Ovary (tissue), 9 donors: ENCODE measurements around the gene DHRS1. TPM values are rescaled to one million over a fixed set of nuclear protein-coding genes. Genes with fewer than 3 reads are reported as not detected.
A peak's percentile ranks its signal among the peaks of the same experiment; 100 is the strongest.

Source experiments
- DNase-seq, 5 donors: peaks; one replicate each; pipeline ENCODE4 v3.0.0-alpha.2; 2019 to 2020
- H3K27ac ChIP-seq, 2 donors: fragments of 200-600 bp; one replicate each; pipeline versions ENCODE4 v1.5.1 to v1.8.0; 2019 to 2022
- H3K27me3 ChIP-seq: fragments of 200-600 bp; one replicate; pipeline ENCODE4 v1.8.0; 2022
- H3K36me3 ChIP-seq: fragments of 200-600 bp; sonication (generic); one replicate; pipeline ENCODE4 v1.5.1; 2019
- H3K4me1 ChIP-seq: one replicate; pipeline ENCODE4 v1.8.1; 2013; ENCODE audit warnings: mild to moderate bottlenecking, moderate library complexity; ENCODE audit not compliant: insufficient read depth
- H3K4me3 ChIP-seq: fragments of 200-600 bp; sonication (generic); one replicate; pipeline ENCODE4 v1.5.1; 2017
- H3K9me3 ChIP-seq, 2 donors: fragments of 200-600 bp in 1 of 2; sonication (generic) in 1 of 2; one replicate each; pipeline versions ENCODE4 v1.5.1 to v1.8.1; 2013 to 2019; ENCODE audit warnings: mild to moderate bottlenecking in 1 of 2, moderate library complexity in 1 of 2
- EP300 ChIP-seq: sonication (generic); formaldehyde crosslinking; IDR thresholded peaks from one replicate; pipeline ENCODE4 v1.6.1; 2017; ENCODE audit warnings: antibody characterized with exemption
- POLR2A ChIP-seq: fragments of 450-650 bp; IDR thresholded peaks from one replicate; pipeline ENCODE4 v1.6.1; 2017; ENCODE audit warnings: antibody characterized with exemption, mild to moderate bottlenecking, moderate library complexity
- WGBS, 3 donors: extraction: QIAGEN DNeasy Blood & Tissue Kit in 1 of 3; methylation state at CpG; one replicate each; pipeline versions ENCODE4 v1.1.5 to v1.1.7; 2013 to 2017; 5-methylcytosine and 5-hydroxymethylcytosine counted together
- intact Hi-C, 4 donors: fragments of 100-400 bp; cut with DNase I; formaldehyde crosslinking; loops; one replicate each; pipeline versions ENCODE4 v1.11.0 to v1.15.1; 2022 to 2023
- polyA plus RNA-seq, 2 donors: library from polyadenylated mRNA; stranded (reverse); fragments of 200-250 nt in 1 of 2; fragments of 350-450 nt in 1 of 2; fragmentation: Illumina TruSeq in 1 of 2; extraction: RNeasy Lipid Tissue Mini Kit (QIAGEN cat#74804) in 1 of 2; gene quantifications; one replicate each; pipeline ENCODE4 v1.2.3, GENCODE V29; 2013 to 2014
- total RNA-seq, 7 donors: library from RNA; depleted of rRNA in 2 of 7; stranded (reverse); fragments of >200 nt in 2 of 7; fragmentation: NEBNext Ultra II Directional in 3 of 7; extraction: Animal tissue kit (Norgen Biotek cat#: 25700) in 3 of 7; gene quantifications; one replicate each; pipeline versions ENCODE4 v1.1.0 to v1.2.4, GENCODE V29; 2016 to 2023
- TF ChIP-seq, protein P1 (sequence below), 3 donors: fragments of 450-650 bp in 2 of 3; fragments of 200-600 bp in 1 of 3; IDR thresholded peaks; one replicate each; pipeline versions ENCODE4 v1.5.1 to v1.8.0; 2016 to 2022; ENCODE audit warnings: antibody characterized with exemption in 3 of 3, mild to moderate bottlenecking in 1 of 3
- donor health status: DM: no; HTN: no; CAD: no; lungs with moderate emphysema.
- donor health status: DM: no; HTN: no; CAD: no.
- donor health status: Bipolar disorder and iron deficiency.
- donor health status: DM: yes; HTN: yes; CAD: no.
- donor health status: DM: no; HTN: no; CAD: no.
- donor health status: DM: yes; HTN: yes; CAD: no.

The DHRS1 gene
- total and polyA plus RNA-seq, 9 donors, result 12.8 to 35.6 (median 17.9) TPM

DNA sequence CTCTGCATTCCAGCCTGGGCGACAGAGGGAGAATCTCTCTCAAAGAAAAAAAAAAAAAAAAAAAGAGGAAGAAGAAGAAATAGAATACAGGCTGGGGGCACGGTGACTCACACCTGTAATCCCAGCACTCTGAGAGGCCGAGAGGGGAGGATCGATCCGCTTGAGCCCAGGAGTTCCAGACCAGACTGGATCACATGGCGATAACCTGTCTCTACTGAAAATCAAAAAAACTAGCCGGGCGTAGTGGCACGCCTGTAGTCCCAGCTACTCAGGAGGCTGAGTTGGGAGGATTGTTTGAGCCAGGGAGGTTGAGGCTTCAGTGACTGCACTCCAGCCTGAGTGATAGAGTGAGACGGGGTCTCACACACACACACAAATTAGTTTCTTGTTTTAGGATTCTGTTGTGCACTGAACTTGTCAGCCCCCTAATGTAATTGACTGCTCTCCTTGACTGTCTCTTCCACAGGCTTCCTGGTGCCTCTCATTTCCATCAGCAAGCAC, 56.2 kb downstream of the DHRS1 start:
- H3K9me3 ChIP-seq, result no peaks in the 10 kb centered on the region
- intact Hi-C loops, result loop anchor here in 3 of 4 donors (5.0 kb wide), 4 partner anchors 54 to 189 kb away; partner anchors contain the start of genes CIDEB (in 1 of the 3), DHRS1 (in 1 of the 3), LTB4R (in 1 of the 3) and LTB4R2 (in 1 of the 3)
- no peaks in the 10 kb centered on the region for H3K36me3 ChIP-seq
- peaks cover 7% of the 10 kb centered on the region for H3K4me1 ChIP-seq
- WGBS, 3 donors, result 57 to 63% (median 62%) methylated on average over 10 of the region's 10 CpGs
- DNase-seq, result peak in 1 of 5 donors; percentile 51
- peak overlapping the region; percentile 92 to 96 for H3K27ac ChIP-seq
- peak overlapping the region; percentile 91 for H3K4me3 ChIP-seq
- H3K27me3 ChIP-seq, result no peaks in the 10 kb centered on the region
- TF ChIP-seq POLR2A, result no peak
- TF ChIP-seq, protein P1, sequence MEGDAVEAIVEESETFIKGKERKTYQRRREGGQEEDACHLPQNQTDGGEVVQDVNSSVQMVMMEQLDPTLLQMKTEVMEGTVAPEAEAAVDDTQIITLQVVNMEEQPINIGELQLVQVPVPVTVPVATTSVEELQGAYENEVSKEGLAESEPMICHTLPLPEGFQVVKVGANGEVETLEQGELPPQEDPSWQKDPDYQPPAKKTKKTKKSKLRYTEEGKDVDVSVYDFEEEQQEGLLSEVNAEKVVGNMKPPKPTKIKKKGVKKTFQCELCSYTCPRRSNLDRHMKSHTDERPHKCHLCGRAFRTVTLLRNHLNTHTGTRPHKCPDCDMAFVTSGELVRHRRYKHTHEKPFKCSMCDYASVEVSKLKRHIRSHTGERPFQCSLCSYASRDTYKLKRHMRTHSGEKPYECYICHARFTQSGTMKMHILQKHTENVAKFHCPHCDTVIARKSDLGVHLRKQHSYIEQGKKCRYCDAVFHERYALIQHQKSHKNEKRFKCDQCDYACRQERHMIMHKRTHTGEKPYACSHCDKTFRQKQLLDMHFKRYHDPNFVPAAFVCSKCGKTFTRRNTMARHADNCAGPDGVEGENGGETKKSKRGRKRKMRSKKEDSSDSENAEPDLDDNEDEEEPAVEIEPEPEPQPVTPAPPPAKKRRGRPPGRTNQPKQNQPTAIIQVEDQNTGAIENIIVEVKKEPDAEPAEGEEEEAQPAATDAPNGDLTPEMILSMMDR (IDR thresholded peaks at IDR 0.05), result no peak
- no peak for TF ChIP-seq EP300

DNA sequence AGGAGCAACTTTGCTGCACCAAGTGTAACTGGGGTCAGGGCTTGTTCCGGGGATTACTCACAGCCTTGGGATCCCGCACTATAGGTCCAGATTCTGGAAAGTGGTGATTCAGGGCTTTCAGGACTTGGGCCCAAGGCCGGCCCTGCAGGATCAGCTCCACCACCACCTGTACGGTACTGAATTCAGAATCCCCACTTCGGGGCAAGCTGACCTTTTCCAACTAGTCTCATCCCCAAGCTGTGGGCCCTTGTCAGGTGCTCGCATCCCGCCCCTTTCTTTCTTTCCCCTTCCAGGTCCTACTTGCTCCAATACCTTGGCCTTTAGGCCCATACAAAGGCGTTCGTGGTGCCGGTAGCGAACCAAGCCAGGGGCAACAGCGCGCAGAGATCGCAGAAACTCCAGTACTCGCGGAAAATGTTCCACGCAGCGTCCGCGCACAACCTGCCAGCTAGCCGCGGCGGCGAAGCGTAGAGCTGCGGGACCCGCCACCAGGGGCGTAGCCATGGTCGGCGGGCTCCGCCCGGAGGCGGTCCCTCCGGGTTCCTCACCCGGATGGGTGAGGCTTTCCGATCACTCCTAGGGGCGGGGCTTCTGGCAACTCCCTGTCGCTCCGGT, 57.6 kb downstream of the DHRS1 start:
- Histone ChIP-seq H3K4me3 (peak overlapping the region; percentile 91), H3K27ac (peak overlapping the region; percentile 92 to 96), H3K27me3 (no peaks in the 10 kb centered on the region), H3K4me1 (peaks cover 7% of the 10 kb centered on the region), H3K9me3 (no peaks in the 10 kb centered on the region), H3K36me3 (no peaks in the 10 kb centered on the region)
- DNase-seq, result peak; percentile 93 to 94 (median 93)
- TF ChIP-seq EP300 (no peak), POLR2A (no peak)
- TF ChIP-seq, protein P1 (IDR thresholded peaks at IDR 0.05), result peak; percentile 73 to 81 (median 79)
- WGBS, 3 donors, result 0 to 1% (median 0%) methylated on average over 31 to 39 of the region's 39 CpGs
- intact Hi-C loops, result loop anchor here in 3 of 4 donors (5.0 kb wide), 4 partner anchors 55 to 190 kb away; partner anchors contain the start of genes CIDEB (in 1 of the 3), DHRS1 (in 1 of the 3), LTB4R (in 1 of the 3) and LTB4R2 (in 1 of the 3)

Other genes with a start within 250 kb of the DHRS1 start
Only the 30 nearest of the 34 such genes appear.
- 10 to 100 TPM; 34.7 to 71.4 (median 51.5) TPM for gene DCAF11, start 185.0 kb downstream of the DHRS1 start, total RNA-seq
- 10 to 100 TPM; 38.7 to 62.4 TPM for gene DCAF11, start 185.0 kb downstream of the DHRS1 start, polyA plus RNA-seq
- 1 to 10 TPM; 1.0 to 4.1 (median 2.8) TPM for gene NRL, start 184.8 kb downstream of the DHRS1 start, total RNA-seq
- gene NRL, start 184.8 kb downstream of the DHRS1 start, polyA plus RNA-seq, result 1 to 10 TPM in 1 of 2 donors, under 1 TPM in 1; 0.78 to 2.8 TPM
- 1 to 10 TPM in 1 of 7 donors, under 1 TPM in 4, not detected in 2; 0.57 to 1.2 (median 0.77) TPM for gene FITM1, start 169.1 kb downstream of the DHRS1 start, total RNA-seq
- gene FITM1, start 169.1 kb downstream of the DHRS1 start, polyA plus RNA-seq, result under 1 TPM in 1 of 2 donors, not detected in 1; 0.80 TPM
- gene PSME1, start 163.6 kb downstream of the DHRS1 start, total RNA-seq, result 100 to 1,000 TPM in 6 of 7 donors, 10 to 100 TPM in 1; 93.6 to 193 (median 168) TPM
- 100 to 1,000 TPM; 220 to 261 TPM for gene PSME1, start 163.6 kb downstream of the DHRS1 start, polyA plus RNA-seq
- 10 to 100 TPM; 13.0 to 26.3 (median 17.3) TPM for gene EMC9, start 158.2 kb downstream of the DHRS1 start, total RNA-seq
- 10 to 100 TPM in 1 of 2 donors, 1 to 10 TPM in 1; 5.1 to 30.7 TPM for gene EMC9, start 158.2 kb downstream of the DHRS1 start, polyA plus RNA-seq
- 100 to 1,000 TPM in 3 of 7 donors, 10 to 100 TPM in 4; 34.7 to 129 (median 95.6) TPM for gene PSME2, start 153.2 kb downstream of the DHRS1 start, total RNA-seq
- gene PSME2, start 153.2 kb downstream of the DHRS1 start, polyA plus RNA-seq, result 100 to 1,000 TPM in 1 of 2 donors, 10 to 100 TPM in 1; 82.5 to 160 TPM
- 10 to 100 TPM; 19.2 to 74.4 (median 61.4) TPM for gene RNF31, start 152.3 kb downstream of the DHRS1 start, total RNA-seq
- 10 to 100 TPM; 36.1 to 40.0 TPM for gene RNF31, start 152.3 kb downstream of the DHRS1 start, polyA plus RNA-seq
- gene IRF9, start 138.5 kb downstream of the DHRS1 start, total RNA-seq, result 100 to 1,000 TPM in 1 of 7 donors, 10 to 100 TPM in 6; 31.6 to 151 (median 72.7) TPM
- gene IRF9, start 138.5 kb downstream of the DHRS1 start, polyA plus RNA-seq, result 100 to 1,000 TPM in 1 of 2 donors, 10 to 100 TPM in 1; 87.4 to 212 TPM
- gene REC8, start 127.7 kb downstream of the DHRS1 start, total RNA-seq, result 10 to 100 TPM in 4 of 7 donors, 1 to 10 TPM in 3; 6.2 to 75.4 (median 13.5) TPM
- gene REC8, start 127.7 kb downstream of the DHRS1 start, polyA plus RNA-seq, result 1 to 10 TPM; 4.9 to 5.1 TPM
- 10 to 100 TPM; 12.3 to 50.9 (median 34.0) TPM for gene IPO4, start 111.0 kb downstream of the DHRS1 start, total RNA-seq
- gene IPO4, start 111.0 kb downstream of the DHRS1 start, polyA plus RNA-seq, result 10 to 100 TPM in 1 of 2 donors, 1 to 10 TPM in 1; 5.6 to 11.3 TPM
- gene TM9SF1, start 104.3 kb downstream of the DHRS1 start, total RNA-seq, result 10 to 100 TPM; 34.9 to 65.6 (median 44.9) TPM
- gene TM9SF1, start 104.3 kb downstream of the DHRS1 start, polyA plus RNA-seq, result 10 to 100 TPM; 32.3 to 40.0 TPM
- gene TSSK4, start 94.1 kb downstream of the DHRS1 start, total RNA-seq, result 1 to 10 TPM in 2 of 7 donors, under 1 TPM in 2, not detected in 3; 0.45 to 1.1 (median 0.90) TPM
- gene TSSK4, start 94.1 kb downstream of the DHRS1 start, polyA plus RNA-seq, result under 1 TPM in 1 of 2 donors, not detected in 1; 0.06 TPM
- 10 to 100 TPM; 26.8 to 57.5 (median 41.0) TPM for gene CHMP4A, start 86.3 kb downstream of the DHRS1 start, total RNA-seq
- 100 to 1,000 TPM in 1 of 2 donors, 10 to 100 TPM in 1; 56.1 to 105 TPM for gene CHMP4A, start 86.3 kb downstream of the DHRS1 start, polyA plus RNA-seq
- gene MDP1, start 83.7 kb downstream of the DHRS1 start, total RNA-seq, result 10 to 100 TPM; 15.5 to 27.7 (median 18.1) TPM
- gene MDP1, start 83.7 kb downstream of the DHRS1 start, polyA plus RNA-seq, result 10 to 100 TPM; 19.4 to 32.6 TPM
- gene NEDD8, start 67.4 kb downstream of the DHRS1 start, total RNA-seq, result 100 to 1,000 TPM in 6 of 7 donors, 10 to 100 TPM in 1; 69.7 to 155 (median 124) TPM
- 100 to 1,000 TPM; 180 to 301 TPM for gene NEDD8, start 67.4 kb downstream of the DHRS1 start, polyA plus RNA-seq
- gene GMPR2, start 66.9 kb downstream of the DHRS1 start, total RNA-seq, result 10 to 100 TPM; 46.2 to 64.7 (median 57.7) TPM
- gene GMPR2, start 66.9 kb downstream of the DHRS1 start, polyA plus RNA-seq, result 10 to 100 TPM; 66.3 to 85.7 TPM
- 10 to 100 TPM; 45.8 to 87.2 (median 58.5) TPM for gene TINF2, start 57.2 kb downstream of the DHRS1 start, total RNA-seq
- 10 to 100 TPM; 36.5 to 72.0 TPM for gene TINF2, start 57.2 kb downstream of the DHRS1 start, polyA plus RNA-seq
- gene TGM1, start 36.6 kb downstream of the DHRS1 start, total RNA-seq, result 100 to 1,000 TPM in 1 of 7 donors, 1 to 10 TPM in 6; 3.1 to 152 (median 8.0) TPM
- gene TGM1, start 36.6 kb downstream of the DHRS1 start, polyA plus RNA-seq, result 1 to 10 TPM; 1.1 to 1.7 TPM
- gene RABGGTA, start 28.2 kb downstream of the DHRS1 start, total RNA-seq, result 10 to 100 TPM; 19.7 to 48.3 (median 23.2) TPM
- 10 to 100 TPM in 1 of 2 donors, 1 to 10 TPM in 1; 7.9 to 20.1 TPM for gene RABGGTA, start 28.2 kb downstream of the DHRS1 start, polyA plus RNA-seq
- 10 to 100 TPM; 12.0 to 28.6 (median 22.5) TPM for gene NOP9, start 70 bp upstream of the DHRS1 start, total RNA-seq
- gene NOP9, start 70 bp upstream of the DHRS1 start, polyA plus RNA-seq, result 10 to 100 TPM in 1 of 2 donors, 1 to 10 TPM in 1; 9.2 to 22.1 TPM
- gene CIDEB, start 8.2 kb upstream of the DHRS1 start, total RNA-seq, result 10 to 100 TPM; 13.8 to 38.4 (median 22.6) TPM
- gene CIDEB, start 8.2 kb upstream of the DHRS1 start, polyA plus RNA-seq, result 10 to 100 TPM; 17.1 to 29.0 TPM
- gene LTB4R2, start 10.4 kb upstream of the DHRS1 start, total RNA-seq, result 10 to 100 TPM in 1 of 7 donors, 1 to 10 TPM in 6; 4.5 to 10.1 (median 5.5) TPM
- 1 to 10 TPM in 1 of 2 donors, under 1 TPM in 1; 0.85 to 1.8 TPM for gene LTB4R2, start 10.4 kb upstream of the DHRS1 start, polyA plus RNA-seq
- 1 to 10 TPM; 4.4 to 9.4 (median 7.7) TPM for gene LTB4R, start 11.7 kb upstream of the DHRS1 start, total RNA-seq
- gene LTB4R, start 11.7 kb upstream of the DHRS1 start, polyA plus RNA-seq, result 1 to 10 TPM; 2.9 to 7.1 TPM
- gene ADCY4, start 35.3 kb upstream of the DHRS1 start, total RNA-seq, result 10 to 100 TPM in 5 of 7 donors, 1 to 10 TPM in 2; 7.8 to 33.3 (median 11.3) TPM
- 10 to 100 TPM; 15.0 to 19.7 TPM for gene ADCY4, start 35.3 kb upstream of the DHRS1 start, polyA plus RNA-seq
- gene RIPK3, start 40.2 kb upstream of the DHRS1 start, total RNA-seq, result 1 to 10 TPM in 5 of 7 donors, under 1 TPM in 2; 0.61 to 3.2 (median 1.1) TPM
- gene RIPK3, start 40.2 kb upstream of the DHRS1 start, polyA plus RNA-seq, result 1 to 10 TPM; 1.5 to 2.8 TPM
- gene NFATC4, start 68.4 kb upstream of the DHRS1 start, total RNA-seq, result 100 to 1,000 TPM in 5 of 7 donors, 10 to 100 TPM in 2; 74.1 to 288 (median 186) TPM
- 100 to 1,000 TPM in 1 of 2 donors, 10 to 100 TPM in 1; 25.9 to 157 TPM for gene NFATC4, start 68.4 kb upstream of the DHRS1 start, polyA plus RNA-seq
- 10 to 100 TPM; 22.5 to 76.0 (median 63.6) TPM for gene NYNRIN, start 99.2 kb upstream of the DHRS1 start, total RNA-seq
- gene NYNRIN, start 99.2 kb upstream of the DHRS1 start, polyA plus RNA-seq, result 10 to 100 TPM; 22.0 to 26.2 TPM
- gene CBLN3, start 129.9 kb upstream of the DHRS1 start, total RNA-seq, result 10 to 100 TPM in 1 of 7 donors, 1 to 10 TPM in 6; 2.0 to 10.5 (median 4.7) TPM
- 1 to 10 TPM; 5.8 to 7.5 TPM for gene CBLN3, start 129.9 kb upstream of the DHRS1 start, polyA plus RNA-seq
- gene KHNYN, start 130.2 kb upstream of the DHRS1 start, total RNA-seq, result 10 to 100 TPM; 41.1 to 84.8 (median 67.8) TPM
- 10 to 100 TPM; 35.1 to 44.4 TPM for gene KHNYN, start 130.2 kb upstream of the DHRS1 start, polyA plus RNA-seq
- gene SDR39U1, start 143.0 kb upstream of the DHRS1 start, total RNA-seq, result 10 to 100 TPM; 46.2 to 68.8 (median 62.4) TPM
- gene SDR39U1, start 143.0 kb upstream of the DHRS1 start, polyA plus RNA-seq, result 10 to 100 TPM; 33.4 to 65.7 TPM